Measurements from ENCODE around the gene ITGAX.
"Not testable (repeated sequence)": the region's sequence is repeated elsewhere in the genome, so short reads cannot be mapped to it uniquely, and the experiment has no call there.

The ITGAX gene

DNA sequence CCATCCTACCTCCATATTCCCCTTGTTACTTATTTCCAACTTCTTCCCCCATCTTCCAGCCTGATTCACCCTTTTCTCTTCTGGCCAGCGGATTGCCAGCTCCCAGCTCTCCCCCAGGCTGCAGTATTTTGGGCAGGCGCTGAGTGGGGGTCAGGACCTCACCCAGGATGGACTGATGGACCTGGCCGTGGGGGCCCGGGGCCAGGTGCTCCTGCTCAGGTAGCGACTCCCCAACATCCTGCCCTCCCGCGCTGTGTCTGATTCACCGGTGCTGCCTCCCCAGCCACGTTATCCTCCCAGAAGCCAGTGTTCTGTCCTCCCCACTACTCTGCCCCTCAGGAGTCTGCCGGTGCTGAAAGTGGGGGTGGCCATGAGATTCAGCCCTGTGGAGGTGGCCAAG is 57.8 kb downstream of the ITGAX start:
- no peak for DNase-seq

DNA sequence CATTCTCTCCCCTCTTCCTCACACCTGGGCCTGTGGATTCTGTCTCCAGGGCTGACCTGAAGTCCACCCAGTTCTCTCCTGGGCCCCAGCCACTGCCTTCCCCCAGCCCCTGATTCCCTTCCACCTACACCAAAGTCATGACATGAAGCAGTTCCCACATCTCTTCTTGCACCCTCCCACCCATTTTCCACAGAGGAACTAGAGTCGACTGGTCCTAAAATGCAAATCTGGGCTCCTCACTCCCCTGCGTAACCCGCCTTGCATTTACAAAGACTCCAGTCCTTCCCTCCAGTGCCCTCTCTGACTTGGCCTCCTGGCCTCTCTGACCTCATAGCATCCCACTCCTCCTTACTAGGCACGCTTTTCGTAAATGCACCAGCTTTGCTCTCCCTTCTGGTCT is 58.4 kb downstream of the ITGAX start:
- no peak for DNase-seq

DNA sequence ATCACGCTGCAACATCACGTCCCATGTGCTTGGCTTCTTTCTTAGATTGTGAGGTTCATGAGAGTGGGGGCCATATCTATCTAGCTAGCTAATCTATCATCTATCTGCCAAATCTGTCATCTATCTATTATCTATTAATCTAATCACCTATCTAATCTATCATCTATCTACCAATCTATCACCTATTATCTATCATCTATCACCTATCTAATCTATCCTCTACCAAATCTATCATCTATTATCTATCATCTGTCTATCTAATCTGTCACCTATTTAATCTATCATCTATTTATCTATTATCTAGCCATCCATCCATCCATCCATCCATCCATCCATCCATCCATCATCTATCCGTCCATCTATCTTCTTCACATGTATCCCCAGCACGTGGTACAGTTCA is 59.0 kb downstream of the ITGAX start:
- no peak for DNase-seq

DNA sequence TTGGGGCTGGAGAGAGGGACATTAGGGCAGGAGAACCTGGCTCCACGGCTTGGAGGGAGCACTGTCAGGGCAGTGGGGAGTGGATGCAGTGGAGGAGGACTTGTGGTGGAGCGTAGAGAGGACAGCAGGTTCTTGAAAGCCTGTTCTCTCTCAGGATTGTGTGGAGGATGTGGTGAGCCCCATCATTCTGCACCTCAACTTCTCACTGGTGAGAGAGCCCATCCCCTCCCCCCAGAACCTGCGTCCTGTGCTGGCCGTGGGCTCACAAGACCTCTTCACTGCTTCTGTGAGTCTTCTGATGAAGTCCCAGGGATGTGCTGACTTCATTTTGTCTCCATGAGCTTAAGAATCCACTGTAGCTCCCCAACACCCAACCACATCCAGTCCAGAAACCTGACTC is 59.7 kb downstream of the ITGAX start:
- DNase-seq, result no peak

DNA sequence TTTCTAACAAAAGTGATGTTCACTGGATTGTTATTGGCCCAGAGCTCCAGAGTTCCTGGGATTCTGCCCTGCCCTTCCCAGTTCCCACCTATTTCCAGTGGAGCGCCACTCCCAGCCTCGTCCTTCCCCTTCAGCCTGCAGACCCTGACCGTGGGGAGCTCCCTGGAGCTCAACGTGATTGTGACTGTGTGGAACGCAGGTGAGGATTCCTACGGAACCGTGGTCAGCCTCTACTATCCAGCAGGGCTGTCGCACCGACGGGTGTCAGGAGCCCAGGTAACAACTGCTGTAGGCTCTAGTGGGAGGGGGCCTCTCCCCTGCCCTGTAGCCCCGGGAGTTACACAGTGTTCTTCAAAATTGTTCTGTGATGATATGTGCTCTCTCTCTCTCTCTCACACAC is 61.4 kb downstream of the ITGAX start:
- DNase-seq, result no peak

DNA sequence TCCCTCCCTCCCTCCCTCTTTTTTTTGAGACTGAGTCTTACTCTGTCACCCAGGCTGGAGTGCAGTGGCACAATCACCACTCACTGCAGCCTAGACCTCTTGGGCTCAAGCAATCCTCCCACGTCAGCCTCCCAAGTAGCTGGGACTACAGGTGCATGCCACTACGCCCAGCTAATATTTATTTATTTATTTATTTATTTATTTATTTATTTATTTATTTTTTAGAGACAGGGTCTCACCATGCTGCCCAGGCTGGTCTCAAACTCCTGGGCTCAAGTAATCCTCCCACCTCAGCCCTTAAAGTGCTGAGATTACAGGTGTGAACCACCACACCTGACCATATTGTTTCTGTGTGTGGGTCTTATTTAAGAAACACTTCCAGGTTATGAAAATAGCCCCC is 62.1 kb downstream of the ITGAX start:
- not testable (repeated sequence) for DNase-seq

DNA sequence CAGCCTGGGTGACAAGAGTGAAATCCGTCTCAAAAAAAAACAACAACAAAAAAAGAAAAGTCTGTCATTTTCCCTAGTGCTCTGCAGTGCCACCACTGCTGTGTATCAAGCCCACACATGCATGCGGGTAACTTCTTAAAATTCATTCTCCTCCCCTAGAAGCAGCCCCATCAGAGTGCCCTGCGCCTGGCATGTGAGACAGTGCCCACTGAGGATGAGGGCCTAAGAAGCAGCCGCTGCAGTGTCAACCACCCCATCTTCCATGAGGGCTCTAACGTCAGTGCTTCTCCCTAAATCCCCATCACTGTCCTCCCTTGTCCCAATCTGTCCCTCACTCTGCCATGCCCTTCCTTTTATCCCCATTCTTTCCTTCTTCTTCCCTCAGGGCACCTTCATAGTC is 62.9 kb downstream of the ITGAX start:
- no peak for DNase-seq

DNA sequence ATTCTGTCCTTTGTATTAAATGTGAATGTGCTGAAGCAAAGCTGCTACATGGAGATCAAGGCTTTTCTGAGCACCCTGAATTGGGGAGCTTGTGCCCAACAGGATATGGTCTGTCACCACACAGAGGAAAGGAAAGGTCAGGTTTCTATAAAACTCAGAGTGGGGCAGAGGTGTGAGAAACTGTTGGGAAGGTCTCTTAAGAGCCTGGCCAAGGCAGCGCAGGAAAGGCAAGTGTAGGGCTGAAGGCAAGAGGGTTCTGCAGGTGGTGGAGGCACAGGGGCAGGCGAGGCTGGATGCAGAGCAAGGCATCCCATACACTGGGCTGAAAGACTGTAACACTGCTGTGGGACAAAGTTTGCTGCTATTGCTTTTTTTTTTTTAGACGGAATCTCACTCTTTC is 65.1 kb downstream of the ITGAX start:
- no peak for DNase-seq

DNA sequence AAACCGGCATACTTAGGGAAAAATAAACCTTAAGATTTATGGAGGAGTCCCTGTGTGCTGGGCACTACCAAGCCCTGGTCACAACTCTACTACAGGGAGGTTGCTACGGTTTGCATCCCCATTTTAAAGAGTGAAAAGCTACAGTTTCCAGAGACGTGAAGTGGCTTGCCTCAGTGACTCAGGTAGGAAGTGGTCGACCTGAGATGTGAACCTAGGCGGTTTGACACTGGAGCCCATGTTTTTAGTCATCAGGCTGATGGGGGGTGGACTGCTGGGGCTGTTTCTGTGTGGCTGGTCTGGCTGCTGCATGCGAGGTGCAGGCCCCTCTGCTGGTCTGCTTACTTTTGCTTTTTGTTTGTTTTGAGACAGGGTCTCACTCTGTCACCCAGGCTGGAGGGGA is 66.6 kb downstream of the ITGAX start:
- DNase-seq, result no peak

DNA sequence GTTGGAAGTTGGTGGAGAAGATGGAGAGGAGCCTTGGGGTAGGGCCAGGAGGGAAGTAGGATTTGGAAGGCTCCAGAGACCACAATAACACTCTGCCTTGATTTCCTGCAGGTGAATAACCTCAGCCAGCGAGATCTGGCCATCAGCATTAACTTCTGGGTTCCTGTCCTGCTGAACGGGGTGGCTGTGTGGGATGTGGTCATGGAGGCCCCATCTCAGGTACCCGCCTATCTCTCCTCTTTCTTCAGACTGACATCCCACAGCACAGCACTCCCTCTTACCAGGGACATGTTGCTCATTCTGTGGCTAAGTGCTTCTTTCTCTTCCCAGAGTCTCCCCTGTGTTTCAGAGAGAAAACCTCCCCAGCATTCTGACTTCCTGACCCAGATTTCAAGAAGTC is 68.3 kb downstream of the ITGAX start:
- DNase-seq, result no peak

DNA sequence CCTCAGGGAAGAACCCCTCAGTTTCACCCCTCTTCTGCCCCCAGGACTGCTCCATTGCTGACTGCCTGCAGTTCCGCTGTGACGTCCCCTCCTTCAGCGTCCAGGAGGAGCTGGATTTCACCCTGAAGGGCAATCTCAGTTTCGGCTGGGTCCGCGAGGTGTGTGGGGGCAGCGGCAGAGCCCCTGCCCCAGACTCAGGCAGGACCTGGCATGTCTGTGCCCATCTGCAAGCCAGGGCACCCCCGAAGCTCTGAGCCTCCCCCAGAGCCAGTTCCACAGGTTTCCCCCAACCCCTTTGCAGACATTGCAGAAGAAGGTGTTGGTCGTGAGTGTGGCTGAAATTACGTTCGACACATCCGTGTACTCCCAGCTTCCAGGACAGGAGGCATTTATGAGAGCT is 68.8 kb downstream of the ITGAX start:
- DNase-seq, result no peak

DNA sequence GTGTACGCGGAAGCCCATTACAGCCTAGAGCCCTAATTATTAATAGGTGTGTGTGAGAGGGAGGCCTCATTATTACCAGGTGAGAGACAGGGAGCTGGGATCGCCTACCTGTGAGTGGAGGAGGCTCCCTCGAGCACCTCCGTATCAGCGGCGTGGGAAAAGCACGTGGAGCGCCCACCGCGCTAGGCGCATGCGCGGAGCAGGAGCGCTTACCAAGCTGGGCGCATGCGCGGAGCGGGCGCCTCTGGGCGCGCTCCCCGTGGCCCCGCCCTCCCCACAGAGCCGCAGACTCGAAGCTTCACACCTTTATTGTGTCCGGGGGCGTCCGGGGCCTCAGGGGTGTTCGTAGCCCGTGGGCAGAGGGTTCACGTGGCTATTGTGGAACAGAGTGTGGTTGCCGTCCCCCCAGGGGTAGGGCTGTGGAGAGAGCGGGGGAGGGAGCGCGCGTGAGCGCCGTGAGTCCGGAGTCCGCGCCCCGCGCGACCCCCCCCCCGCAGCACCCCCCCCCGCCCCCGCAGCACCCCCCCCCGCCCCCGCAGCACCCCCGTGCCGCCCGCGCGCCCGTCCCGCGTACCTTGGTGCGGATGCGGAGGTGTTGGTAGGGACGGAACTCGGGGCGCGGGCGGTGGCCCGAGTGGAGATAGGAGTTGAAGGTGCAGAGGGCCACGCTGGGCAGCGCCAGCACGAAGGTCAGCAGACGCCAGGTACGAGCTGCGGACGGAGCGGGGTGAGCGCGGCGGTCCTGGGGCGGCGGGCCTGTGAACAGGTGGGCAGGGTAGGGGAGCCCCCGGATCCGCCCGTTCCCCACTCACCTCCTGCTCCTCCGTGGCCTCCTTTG is 72.7 kb downstream of the ITGAX start:
- no peak for DNase-seq

DNA sequence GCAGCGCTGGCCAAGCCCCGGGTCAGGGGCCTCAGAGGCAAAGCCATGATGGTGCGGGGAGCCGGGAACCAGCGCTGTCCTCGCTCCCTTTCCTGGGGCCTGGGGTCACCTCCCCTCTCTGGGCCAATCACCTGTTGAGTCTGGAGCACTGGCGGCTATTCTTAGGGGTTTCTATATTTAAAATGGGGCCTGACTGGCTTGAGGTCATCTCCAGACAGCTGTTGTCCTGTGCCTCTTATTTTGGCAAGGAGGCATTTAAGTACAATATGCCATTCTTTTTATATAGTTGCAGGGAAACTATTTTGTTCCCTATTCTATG is 73.3 kb downstream of the ITGAX start, which contains the start of gene COX6A2:
TSS of gene COX6A2 (minus strand) at position 82 of the 319 bp plus-strand sequence. CDS start at position 47, 35 bp downstream.
- no peak for DNase-seq

DNA sequence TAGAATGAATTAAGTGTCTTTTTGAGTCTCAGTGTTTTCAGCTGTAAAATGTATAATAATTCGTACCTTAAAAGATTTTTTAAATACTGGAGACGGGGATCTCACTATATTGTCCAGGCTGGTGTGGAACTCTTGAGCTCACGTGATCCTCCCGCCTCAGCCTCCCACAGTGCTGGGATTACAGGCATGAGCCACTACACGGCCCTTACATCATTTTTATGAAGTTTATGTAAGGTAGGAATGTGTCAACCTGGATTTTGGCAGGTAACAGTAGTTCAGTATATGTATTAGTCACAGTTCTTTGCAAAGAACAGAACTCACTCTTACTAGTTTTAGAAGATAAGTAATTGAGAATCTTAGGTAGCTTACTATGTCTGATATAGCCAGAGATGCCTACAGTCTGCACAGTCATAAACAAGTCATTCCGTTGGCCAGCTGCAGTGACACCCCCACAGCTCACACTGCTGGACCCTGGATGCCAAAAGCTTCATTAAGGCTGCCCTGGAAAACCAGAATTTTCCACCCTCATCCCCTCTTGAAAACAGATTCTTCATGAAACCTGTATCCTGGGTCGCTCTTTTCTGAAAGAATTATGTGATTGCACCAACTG is 73.8 kb downstream of the ITGAX start:
- no peak for DNase-seq

DNA sequence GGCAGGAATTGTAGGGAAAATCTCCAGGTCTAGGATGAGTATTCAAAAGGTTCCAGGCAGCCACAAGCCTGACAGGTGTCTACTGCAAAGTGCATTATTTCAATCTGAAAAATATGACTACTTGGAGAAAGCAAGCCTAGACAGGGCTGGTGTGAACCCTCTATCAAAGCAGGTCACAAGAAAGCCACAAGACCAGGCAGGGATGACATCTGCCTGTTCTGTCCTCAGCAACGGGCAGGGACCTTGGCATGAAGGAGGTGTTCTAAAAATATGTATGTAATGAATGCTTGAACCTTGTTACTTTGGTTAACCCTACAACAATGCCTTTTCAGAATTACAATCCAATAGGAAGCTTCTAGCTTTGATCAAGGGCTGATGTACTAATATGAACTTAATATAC is 74.3 kb downstream of the ITGAX start:
- DNase-seq, result no peak

DNA sequence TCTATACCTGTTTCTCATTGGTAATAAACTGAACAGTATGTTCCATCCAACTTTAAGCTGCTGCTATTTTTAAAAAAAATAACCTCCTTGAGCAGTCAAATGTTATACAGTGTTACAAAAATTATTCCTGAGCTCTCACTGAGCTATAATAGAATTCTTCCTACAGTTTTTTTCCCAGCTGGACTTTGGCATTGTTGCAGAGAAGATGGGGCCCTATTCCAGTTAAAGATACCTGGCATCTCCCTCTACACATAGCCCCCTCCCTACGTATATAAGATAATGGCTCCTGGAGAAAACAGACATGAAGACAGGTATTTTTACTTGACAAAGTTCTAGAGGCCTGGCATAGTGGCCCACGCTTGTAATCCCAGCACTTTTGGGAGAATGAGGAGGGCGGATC is 74.8 kb downstream of the ITGAX start:
- no peak for DNase-seq

DNA sequence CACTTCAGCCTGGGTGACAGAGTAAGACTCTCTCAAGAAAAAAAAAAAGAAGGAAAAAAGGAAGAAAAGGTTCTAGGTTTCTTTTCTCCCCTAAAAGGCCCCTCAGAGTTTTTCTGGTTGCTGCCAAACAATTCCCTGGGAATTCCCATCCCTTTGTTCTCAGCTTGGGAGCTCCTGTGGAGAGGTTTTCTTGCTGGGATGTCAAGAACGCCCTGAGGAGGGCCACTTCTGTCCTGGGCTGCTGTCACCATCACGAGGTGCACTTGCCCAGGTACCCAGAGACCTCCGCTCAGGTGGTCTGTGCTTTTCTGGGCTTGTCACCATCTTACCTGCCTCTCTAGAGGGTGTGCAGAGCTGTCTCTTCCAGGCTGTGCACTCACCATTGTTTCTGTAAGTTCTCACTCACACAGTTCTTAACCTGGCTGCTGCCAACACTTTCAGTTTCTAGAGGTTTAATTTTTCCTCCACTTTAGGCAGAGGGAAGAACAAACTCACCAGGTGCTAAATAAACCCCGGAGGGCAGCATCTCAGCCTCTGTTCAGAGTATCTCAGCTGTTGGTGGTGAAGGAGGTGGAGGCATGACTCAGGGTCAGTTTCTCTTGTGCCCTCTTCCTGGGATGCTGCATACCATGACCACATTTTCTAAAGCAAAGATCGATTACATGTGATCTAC is 75.5 kb downstream of the ITGAX start:
- DNase-seq, result no peak
